Activated CD4-positive, alpha-beta T cell treated with anti-CD3 and anti-CD28 coated beads, Interleukin-2, amount 50 U/mL, for 48 hours (primary cell): ENCODE measurements around the gene PTPRN.
A peak's percentile ranks its signal among the peaks of the same experiment; 100 is the strongest.
"Not testable (repeated sequence)": the region's sequence is repeated elsewhere in the genome, so short reads cannot be mapped to it uniquely, and the experiment has no call there.

Experiments used
- DNase-seq, 2 experiments: peaks; one replicate each; pipeline ENCODE4 v3.0.0-alpha.2; 2020

PTPRN gene

GRCh38 chr2:219306047-219306446 lies 3.2 kb downstream of the PTPRN start:
- DNase-seq, result no peak

- DNase-seq, result no peak
Observed at GRCh38 chr2:219304223-219304622, 5.0 kb downstream of the PTPRN start.

- no peak for DNase-seq
Observed at GRCh38 chr2:219302412-219302968, 6.7 kb downstream of the PTPRN start.

- no peak for DNase-seq
Observed at GRCh38 chr2:219300022-219300421, 9.2 kb downstream of the PTPRN start.

- no peak for DNase-seq
Observed at GRCh38 chr2:219299372-219299760, 9.8 kb downstream of the PTPRN start.

- peak; percentile 97 for DNase-seq
Observed at GRCh38 chr2:219298759-219299371, 10.3 kb downstream of the PTPRN start.

- no peak for DNase-seq
Observed at GRCh38 chr2:219297766-219298456, 11.3 kb downstream of the PTPRN start.

GRCh38 chr2:219296631-219297391 lies 12.4 kb downstream of the PTPRN start:
- DNase-seq, result no peak

GRCh38 chr2:219296142-219296541 lies 13.1 kb downstream of the PTPRN start:
- no peak for DNase-seq

GRCh38 chr2:219294356-219295351 lies 14.5 kb downstream of the PTPRN start:
- peak; percentile 90 to 91 for DNase-seq

GRCh38 chr2:219293736-219294231 lies 15.4 kb downstream of the PTPRN start:
- DNase-seq, result no peak

GRCh38 chr2:219292616-219293015 lies 16.6 kb downstream of the PTPRN start:
- DNase-seq, result no peak

GRCh38 chr2:219291910-219292490 lies 17.2 kb downstream of the PTPRN start:
- no peak for DNase-seq

GRCh38 chr2:219291394-219291793 lies 17.8 kb downstream of the PTPRN start:
- DNase-seq, result no peak

GRCh38 chr2:219290381-219291171 lies 18.6 kb downstream of the PTPRN start:
- DNase-seq, result no peak

- no peak for DNase-seq
Observed at GRCh38 chr2:219289537-219290361, 19.5 kb downstream of the PTPRN start.

- DNase-seq, result no peak
Observed at GRCh38 chr2:219289195-219289536, 20.0 kb downstream of the PTPRN start.

- DNase-seq, result no peak
Observed at GRCh38 chr2:219287580-219288265, 21.5 kb downstream of the PTPRN start.

- DNase-seq, result not testable (repeated sequence)
Observed at GRCh38 chr2:219287116-219287440, 22.1 kb downstream of the PTPRN start.
